HG02678 (cell line): ENCODE data around the gene TIPIN.
"Not testable (repeated sequence)": the region's sequence is repeated elsewhere in the genome, so short reads cannot be mapped to it uniquely, and the experiment has no call there.

ENCODE experiments used
- ATAC-seq: cut with Tn5 transposase; IDR thresholded peaks from one replicate; pipeline ENCODE4 v1.9.1; 2021; ENCODE audit warnings: mild to moderate bottlenecking, moderate library complexity; ENCODE audit not compliant: unreplicated experiment

Gene TIPIN, protein sequence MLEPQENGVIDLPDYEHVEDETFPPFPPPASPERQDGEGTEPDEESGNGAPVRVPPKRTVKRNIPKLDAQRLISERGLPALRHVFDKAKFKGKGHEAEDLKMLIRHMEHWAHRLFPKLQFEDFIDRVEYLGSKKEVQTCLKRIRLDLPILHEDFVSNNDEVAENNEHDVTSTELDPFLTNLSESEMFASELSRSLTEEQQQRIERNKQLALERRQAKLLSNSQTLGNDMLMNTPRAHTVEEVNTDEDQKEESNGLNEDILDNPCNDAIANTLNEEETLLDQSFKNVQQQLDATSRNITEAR

DNA sequence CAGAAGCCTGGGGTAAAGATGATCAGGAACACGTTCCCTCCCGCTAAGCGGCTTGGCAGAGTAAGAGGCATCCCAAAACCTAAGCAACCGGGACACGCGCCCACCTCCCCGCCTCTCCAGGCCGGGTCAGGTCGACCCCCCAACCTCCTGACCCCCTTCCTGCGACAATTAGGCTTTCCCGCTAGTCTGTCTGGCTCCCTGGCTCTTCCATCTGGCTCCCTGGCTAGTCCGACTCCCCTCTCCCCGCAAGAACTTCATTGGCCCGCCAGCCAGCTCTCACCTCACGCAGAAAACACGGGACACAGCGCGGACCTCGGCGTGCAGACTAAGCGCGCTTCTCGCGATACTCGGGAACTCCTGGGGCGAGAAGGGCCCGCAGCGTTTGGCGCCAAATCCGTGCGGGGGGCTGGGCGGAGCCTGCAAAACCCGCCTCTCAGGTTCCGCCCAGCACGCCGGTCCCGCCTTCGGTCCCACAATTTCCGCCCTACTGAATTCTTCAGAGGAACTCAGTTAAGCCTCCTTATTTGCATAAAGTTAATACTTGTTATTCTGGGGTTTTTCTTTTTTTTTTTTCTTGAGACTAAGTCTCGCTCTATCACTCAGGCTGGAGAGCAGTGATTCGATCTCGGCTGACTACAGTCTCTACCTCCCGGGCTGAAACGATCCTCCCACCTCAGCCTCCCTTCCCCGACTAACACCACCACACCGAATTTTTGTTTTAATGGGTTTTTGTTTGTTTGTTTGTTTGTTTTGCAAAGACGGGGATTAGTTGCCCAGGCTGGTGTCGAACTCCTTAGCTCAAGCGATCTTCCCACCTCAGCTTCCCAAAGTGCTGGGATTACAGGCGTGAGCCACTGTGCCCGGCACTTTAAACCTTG, at the start of gene TIPIN:
Gene TIPIN (minus strand): TSS at position 327 of the 878 bp plus-strand sequence. CDS start 3,738 bp downstream, outside the sequence.
- ATAC-seq, result peak; percentile 95

DNA sequence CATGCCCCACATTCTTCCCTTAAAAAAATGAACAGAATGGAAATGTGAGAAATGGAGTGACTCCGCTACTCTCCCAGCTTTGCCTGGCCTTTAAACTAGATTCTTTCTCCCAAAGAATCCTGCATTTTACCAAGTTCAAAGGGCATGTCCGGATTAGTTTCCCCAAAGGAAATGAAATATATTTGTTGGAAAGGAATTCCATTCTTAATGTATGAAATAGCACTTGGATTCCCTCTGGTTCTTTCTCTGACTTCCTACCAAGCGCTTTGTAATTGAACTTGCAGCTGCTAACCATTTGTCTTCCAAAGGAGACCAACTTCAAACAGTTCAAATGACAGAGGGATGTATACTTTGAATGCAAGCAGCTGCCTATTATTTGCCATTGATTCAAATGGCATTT, 49.1 kb upstream of the TIPIN start:
- ATAC-seq, result no peak

DNA sequence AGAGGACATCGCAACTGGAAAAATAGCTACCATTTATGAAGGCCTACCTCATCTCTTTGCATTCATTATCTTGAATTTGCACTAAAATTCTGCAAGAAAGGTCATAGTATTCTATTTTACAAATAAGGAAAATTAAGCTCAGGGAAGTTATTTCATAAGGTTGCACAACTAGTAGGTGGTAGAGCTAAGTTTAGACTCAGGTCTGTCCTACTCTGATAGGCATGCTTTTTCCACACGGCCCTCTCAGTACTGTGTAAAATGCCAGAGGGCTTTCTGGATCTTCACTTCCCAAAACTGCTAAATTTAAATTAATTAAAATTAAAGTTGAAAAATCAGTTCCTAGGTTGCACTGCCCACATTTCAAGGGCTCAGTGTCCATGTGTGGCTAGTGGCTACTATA, 48.5 kb upstream of the TIPIN start:
- ATAC-seq, result no peak

DNA sequence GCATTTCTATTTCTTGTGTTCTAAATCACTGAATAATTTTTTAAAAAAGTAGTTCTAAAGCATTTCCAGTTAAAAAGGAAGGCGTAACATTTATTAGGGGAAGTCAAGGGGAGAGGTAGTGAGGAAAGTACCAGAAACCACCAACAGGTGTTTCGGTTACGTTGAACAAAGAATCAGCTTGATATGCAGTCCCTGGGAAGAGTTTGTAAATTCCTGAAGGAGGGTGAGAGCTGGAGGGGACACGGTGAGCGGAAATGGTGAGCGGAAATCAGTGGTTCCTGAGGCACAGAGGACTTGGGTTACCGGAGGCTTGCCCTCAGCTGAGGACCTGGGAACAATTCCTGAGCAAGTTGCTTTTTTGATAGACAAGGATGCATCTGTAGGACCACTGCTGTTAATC, 48.0 kb upstream of the TIPIN start:
- no peak for ATAC-seq

DNA sequence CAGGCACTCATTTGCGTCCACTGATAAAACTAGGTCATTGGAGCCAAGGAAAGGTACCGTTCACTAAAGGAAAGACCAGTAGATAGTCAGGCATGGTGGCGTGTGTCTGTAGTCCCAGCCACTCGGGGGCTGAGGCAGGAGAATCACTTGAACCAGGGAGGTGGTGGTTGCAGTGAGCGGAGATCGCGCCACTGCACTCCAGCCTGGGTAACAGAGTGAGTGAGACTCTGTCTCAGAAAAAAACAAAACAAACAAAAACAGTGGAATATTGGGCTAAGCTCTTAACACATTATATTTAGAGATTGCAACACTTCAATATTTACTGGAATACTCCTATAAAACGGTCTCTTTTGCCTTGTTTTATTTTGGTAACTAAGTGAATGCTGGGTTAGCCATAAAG, 47.6 kb upstream of the TIPIN start:
- no peak for ATAC-seq

DNA sequence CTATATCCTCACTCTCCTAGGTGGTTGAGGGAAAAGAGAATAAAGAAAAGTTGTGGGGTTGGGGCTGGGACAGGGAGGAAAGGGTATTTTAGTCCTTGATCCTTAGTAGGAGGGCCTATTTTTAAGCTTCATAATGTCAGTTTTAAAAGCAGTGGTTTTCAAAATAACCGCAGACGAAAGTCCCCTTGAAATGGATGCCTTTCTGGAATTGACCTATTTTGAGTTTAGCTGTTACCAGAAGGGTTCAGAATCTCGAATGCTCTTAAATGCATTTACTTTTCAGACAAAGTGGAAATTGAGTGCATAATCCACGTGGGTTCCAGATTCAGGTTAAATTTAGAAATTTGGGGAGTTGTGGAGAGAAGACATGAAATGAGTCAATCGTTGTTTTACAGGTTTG, 46.8 kb upstream of the TIPIN start:
- no peak for ATAC-seq

DNA sequence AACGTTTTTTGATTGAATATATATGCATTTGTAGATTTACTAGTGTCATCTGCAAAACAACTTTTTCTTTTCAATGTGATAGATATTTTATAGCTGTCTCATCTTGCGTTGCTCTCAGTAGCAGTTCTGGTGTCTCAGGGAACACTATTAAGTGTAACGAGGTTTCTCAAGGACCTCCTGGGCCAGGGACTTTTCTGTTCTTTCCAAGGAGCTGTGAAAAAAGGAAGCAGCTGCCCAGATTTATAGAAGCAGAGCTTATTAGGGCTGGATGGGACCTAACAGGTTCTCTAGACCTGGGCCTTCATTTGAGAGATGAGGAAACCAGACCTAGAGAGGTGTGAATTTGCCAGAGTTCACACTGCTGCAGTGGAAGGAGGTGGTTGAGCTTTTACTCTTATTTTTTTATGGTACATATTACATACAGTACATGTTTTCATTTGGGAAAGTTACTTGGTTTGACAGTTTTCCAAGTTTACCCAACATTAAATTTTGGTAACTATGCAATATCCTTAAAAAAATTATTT, 46.3 kb upstream of the TIPIN start:
- no peak for ATAC-seq

DNA sequence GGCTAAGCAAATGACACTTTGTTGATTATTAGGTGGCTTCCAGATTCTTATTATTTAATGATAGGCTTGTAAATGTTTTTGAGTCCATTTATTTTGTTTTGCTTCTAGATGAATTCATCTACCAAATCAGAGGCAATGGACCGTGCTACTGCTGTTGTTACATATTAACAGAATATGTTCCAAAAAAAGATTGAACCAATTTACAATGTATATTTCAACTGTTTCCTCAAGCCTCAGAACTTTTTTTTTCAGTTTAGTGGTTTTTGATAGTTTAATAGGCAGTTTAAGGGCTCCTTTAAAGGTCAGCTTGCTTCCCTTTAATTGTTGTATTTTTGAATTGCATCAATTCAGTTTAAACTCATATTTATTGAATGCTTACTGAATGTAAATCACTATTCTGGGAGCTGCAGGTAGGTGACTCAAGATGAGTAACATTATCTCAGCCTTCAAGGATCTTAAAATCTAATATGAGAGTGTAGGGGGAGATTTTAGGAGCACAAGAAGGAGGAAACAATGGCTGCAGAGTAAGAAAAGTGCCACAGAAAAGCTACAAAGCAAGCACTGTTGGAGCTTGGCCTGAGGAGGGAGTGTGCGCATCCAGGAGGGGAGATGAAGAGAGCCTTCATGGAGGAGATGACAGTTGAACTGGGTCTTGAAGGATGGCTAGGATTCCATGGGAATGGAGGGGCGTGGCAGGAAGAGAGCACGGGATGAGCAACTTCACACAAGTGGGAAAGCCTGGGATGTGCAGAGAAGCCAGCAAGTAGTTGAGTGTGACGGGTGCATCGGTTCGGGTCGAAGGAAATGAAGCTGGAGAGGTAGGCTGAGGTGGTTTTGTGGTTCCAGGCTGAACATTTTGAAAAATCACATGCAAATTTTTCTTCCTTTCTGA, 44.9 kb upstream of the TIPIN start:
- no peak for ATAC-seq

DNA sequence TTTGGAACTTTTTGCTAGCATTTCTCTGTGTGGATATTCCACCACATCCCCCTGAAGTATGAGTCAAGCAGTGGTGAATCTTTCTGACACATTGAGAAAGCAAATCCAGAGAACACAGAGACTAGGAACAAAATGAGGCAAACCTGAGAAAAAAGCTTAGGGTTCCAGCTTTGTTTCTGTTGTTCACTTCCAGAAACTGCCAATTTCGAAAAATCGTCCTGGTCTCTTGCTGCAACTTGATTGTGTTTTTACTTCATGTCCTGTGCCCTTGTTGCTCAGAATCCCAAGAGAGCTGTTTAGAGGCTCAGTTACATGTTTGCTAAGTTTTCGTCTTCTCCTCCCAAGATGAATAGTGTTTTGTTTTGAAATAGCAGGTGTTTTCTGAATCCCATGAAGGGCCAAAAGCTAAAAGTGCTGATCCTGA, 43.9 kb upstream of the TIPIN start:
- ATAC-seq, result no peak

DNA sequence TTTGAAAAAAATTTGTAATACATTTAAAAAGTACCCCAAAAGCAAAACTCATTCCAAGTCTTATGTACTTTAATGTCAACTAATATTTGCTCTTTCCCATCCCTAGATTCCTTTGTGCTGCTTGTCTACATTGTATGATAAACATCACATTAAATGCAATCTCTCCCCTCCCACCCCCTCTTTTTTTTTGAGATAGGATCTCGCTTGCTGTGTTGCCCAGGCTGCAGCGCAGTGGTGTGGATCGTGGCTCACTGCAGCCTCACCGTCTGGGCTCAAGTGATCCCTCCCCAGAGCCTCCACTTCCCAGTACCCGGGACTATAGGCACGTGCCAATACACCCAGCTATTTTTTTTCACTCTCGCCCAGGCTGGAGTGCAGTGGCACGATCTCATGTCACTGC, 42.8 kb upstream of the TIPIN start:
- no peak for ATAC-seq

DNA sequence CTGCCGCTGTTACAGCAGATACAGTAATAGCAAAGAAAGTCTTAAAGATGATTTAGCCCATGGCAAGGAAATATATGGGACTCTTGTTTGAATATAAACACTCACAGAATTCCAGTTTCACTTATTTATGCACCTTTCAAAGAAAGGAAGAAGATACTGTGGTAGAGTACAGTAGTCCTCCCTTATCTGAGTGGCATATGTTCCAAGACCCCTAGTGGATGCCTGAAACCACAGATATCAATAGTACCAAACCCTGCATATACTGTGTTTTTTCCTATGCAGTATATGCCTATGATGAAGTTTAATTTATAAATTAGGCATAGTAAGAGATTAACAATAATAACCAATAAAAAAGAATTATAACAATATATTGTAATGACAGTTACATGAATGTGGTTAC, 38.4 kb upstream of the TIPIN start:
- no peak for ATAC-seq

DNA sequence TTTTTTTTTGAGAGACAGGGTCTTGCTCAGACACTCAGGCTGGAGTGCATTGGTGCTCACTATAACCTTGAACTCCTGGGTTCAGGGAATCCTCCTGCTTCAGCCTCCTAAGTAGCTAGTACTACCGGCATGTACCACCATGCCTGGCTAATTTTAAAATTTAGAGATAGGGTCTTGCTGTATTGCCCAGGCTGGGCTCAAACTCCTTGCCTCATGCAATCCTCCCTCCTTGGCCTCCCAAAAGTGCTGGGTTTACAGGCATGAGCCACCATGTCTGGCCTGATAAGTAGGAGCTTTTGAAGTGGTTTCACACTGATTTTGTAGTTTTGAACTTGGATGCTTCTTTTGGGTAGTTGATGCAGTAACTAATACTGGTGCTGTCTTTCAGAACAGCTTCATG, 38.0 kb upstream of the TIPIN start:
- ATAC-seq, result no peak

DNA sequence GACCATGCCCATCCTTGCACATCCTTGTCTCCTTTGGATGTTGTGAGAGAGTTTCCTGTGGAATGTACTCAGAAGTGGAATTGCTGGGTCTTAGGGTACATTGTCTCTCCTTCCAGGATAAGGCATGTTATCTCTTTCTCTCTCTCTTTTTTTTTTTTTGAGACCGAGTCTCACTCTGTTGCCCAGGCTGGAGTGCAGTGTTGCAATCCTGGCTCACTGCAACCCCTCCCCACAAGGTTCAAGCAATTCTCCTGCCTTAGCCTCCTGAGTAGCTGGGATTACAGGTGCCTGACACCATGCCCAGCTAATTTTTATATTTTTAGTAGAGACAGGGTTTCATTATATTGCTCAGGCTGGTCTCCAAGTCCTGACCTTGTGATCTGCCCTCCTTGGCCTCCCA, 36.6 kb upstream of the TIPIN start:
- ATAC-seq, result not testable (repeated sequence)

DNA sequence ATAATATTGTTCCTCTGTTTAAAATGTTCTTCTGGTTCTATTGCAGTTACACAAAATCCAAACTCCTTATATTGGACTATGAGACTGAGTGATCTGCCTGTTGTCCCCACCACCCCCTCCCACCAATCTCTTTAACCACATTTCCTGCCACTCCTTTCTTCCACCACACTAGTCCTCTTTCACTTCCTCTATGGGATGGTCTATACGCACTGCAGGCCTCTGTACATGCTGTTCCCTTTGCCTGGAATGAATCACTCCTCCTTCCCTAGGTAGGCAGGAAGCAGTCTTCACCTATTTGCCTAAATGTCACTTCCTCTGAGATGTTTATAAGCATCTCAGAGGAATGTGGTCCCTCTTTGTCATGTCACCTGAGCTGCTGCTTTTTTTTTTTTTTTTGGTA, 34.2 kb upstream of the TIPIN start:
- ATAC-seq, result no peak

DNA sequence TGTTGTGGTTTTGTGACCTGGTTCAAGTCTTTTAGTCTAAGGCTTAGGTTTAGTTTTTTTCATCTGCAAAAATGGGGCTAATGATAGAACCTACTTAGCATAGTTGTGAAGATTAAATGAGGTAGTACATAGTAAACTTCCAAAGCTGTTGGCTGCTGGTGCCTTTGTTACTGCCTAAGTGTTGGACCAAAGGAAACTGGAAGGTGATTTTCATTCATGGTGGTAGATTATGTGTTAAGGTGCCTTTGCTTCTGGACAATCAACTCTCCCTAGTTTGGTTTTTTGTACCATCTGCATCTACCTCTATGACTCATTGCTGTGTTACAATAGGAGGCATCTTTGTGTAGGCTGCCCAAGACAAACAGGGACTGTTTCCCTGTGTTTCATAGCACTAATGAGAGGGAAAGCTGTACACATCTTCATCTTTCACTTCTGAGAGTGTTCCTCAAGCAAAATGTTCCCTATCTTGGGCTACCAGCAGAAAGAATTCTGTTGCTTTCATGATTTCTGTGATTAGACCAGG, 33.4 kb upstream of the TIPIN start:
- no peak for ATAC-seq

DNA sequence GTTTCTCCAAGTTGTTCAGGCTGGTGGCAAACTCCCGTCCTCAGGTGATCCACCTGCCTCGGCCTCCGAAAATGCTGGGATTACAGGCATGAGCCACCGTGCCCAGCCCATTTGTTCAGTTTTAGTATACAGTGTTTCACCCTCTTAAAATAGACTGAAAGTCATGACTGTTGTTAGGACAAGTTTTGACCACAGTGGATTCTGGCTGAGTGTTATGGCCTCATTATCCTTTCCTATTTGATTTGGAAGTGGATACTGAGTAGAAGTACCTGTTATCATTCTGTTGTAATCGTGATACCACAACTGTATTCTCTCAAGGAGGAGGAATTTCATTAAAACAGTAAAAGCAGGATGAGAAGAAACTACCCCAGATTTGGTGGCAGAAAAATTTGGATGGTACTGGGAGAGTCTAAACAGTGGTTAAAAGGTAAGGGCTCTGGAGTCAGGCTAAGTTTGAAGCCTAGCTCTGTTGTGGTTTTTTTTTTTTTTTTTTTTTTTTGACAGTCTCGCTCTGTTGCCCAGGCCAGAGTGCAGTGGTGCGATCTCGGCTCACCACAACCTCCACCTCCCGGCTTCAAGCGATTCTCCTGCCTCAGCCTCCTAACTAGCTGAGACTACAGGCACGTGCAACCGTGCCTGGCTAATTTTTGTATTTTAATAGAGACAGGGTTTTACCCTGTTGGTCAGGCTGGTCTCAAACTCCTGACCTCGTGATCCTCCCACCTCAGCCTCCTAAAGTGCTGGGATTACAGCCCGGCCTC, 32.8 kb upstream of the TIPIN start:
- ATAC-seq, result no peak

DNA sequence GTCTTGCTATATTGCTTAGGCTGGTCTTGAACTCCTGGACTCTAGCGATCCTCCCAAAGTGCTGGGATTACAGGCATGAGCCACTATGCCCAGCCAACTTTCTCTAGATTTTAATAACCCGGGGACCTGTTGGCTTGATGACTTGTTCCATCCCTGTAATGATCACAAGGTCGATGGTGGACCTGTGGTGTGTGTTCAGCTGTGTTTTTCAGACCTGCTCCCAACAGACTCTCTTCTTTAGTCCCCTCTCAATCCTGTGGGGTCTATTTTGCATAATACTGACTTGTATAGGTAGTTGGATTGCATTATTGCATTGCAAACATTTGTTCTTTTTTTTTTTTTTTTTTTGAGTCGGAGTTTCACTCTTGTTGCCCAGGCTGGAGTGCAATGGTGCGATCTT, 32.1 kb upstream of the TIPIN start:
- ATAC-seq, result no peak

DNA sequence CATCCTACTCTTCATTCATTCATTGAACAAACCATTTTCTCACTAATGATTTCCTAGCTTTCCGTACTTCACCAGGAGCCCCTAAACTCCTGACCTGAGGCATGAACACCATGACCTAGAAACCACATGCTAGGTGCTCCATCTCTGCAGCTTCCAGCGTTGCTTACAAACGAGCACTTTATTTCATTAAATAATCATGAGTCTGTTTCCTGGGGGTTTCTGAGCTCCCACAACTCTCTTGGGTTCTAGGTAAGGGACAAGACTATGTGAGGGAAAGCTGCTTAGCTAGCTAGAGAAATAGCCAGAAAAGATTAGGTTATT, 31.5 kb upstream of the TIPIN start:
- ATAC-seq, result no peak

DNA sequence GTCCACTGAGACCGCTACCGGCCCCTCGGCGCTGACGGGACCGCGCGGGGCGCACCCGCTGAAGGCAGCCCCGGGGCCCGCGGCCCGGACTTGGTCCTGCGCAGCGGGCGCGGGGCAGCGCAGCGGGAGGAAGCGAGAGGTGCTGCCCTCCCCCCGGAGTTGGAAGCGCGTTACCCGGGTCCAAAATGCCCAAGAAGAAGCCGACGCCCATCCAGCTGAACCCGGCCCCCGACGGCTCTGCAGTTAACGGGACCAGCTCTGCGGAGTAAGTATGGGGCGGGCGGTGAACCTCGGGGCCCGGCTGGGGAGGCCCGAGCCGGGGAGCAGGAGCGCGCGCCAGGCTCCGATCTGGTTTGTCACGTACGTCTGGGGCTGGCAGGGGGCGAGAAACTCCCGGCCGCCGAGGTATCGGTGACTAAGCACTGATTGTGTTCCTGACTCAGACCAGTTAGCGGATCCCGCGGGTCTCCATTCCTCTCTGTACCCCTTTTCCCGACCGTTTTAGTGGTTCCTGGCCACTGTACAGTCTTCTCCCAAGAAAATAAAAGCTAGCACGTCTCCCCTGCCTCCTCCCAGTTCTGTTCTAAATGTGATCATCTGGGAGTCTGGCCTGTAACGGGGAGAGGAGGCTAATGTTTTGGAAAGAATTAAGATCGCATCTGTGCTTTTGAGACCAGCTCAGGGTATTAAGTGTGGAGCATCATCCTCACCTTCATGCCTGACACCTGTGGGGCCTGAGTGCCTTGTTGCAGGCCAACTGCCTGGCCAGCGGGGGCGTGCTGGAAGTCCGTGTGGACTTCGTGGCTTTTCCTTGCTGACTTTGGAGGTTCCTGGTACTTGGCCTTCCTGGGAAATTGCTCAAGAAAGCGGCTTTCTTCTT, 30.9 kb upstream of the TIPIN start:
- ATAC-seq, result no peak
